ENCODE measurements around the gene TIMM22.

- no peak for TF ChIP-seq POLR2A (IDR thresholded peaks at IDR 0.05; ENCODE audit: low read length)
- no peak for TF ChIP-seq GATA1 (IDR thresholded peaks at IDR 0.05; ENCODE audit: low read depth, low read length)
Measured at GRCh38 chr17:1003633-1003971, 6.7 kb downstream of the TIMM22 start.

All from erythroblast (primary cell).